GM10248 (cell line): ENCODE measurements around the gene SLC39A3.

Experiments used
- CTCF ChIA-PET: fragments of 300-600 bp; sonication (Branson Sonifier 250); formaldehyde crosslinking; extraction: SDS; loops from one replicate; lab custom pipeline; 2021; ENCODE audit warnings: antibody characterized with exemption; lab: Yijun Ruan, JAX
- POLR2A ChIA-PET: fragments of 350-650 bp; sonication (Branson Sonifier 250); formaldehyde crosslinking; extraction: SDS; loops from one replicate; lab custom pipeline; 2020; ENCODE audit warnings: antibody characterized with exemption; lab: Yijun Ruan, JAX
- DNase-seq: peaks from one replicate; pipeline ENCODE4 v3.0.0; 2012; ENCODE audit errors: extremely low spot score
- TF ChIP-seq, protein P1 (sequence below): IDR thresholded peaks from 2 replicates; pipeline ENCODE4 v1.5.1; 2012; ENCODE audit warnings: mild to moderate bottlenecking, low read depth; ENCODE audit errors: extremely low read depth, missing control alignments, control extremely low read depth

The SLC39A3 gene, protein sequence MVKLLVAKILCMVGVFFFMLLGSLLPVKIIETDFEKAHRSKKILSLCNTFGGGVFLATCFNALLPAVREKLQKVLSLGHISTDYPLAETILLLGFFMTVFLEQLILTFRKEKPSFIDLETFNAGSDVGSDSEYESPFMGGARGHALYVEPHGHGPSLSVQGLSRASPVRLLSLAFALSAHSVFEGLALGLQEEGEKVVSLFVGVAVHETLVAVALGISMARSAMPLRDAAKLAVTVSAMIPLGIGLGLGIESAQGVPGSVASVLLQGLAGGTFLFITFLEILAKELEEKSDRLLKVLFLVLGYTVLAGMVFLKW

DNA sequence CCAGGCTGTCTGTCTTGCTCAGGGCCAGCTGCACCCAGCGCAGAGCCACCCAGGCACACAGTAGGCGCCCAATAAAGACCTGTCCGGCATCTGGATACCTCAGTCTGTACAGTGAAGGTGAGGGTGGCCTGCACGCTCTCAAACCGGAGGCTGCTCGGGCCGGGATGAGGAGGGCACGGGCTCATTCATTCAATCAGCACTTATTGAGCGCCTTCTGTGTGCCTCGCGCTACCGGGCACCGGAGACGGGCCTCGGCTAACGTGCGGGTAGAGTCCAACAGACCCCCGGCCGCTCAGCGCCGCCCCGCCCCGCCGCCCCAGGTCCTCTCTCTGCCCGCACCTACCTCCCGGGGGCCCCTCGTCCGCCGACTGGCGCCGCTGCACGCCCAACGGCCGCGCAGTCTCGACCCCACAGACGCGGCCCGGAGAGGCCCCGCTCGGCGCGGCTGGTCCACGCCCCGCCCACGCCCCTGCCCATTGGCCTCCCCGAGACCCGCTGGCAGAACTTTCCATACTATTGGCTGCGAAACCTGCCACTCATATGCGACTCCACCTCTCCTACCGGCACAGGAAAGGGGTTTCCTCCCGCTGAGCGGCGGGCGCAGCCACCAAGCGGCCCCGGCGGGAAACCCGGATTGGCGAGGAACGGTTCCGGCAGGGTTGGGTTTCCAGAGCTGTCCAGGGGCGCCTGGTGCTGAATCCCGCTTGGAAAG lies at the start of gene SLC39A3:
SLC39A3 (minus strand) TSS at position 416 of the 712 bp plus-strand sequence. CDS start 2,760 bp downstream, outside the sequence.
- TF ChIP-seq, protein P1, sequence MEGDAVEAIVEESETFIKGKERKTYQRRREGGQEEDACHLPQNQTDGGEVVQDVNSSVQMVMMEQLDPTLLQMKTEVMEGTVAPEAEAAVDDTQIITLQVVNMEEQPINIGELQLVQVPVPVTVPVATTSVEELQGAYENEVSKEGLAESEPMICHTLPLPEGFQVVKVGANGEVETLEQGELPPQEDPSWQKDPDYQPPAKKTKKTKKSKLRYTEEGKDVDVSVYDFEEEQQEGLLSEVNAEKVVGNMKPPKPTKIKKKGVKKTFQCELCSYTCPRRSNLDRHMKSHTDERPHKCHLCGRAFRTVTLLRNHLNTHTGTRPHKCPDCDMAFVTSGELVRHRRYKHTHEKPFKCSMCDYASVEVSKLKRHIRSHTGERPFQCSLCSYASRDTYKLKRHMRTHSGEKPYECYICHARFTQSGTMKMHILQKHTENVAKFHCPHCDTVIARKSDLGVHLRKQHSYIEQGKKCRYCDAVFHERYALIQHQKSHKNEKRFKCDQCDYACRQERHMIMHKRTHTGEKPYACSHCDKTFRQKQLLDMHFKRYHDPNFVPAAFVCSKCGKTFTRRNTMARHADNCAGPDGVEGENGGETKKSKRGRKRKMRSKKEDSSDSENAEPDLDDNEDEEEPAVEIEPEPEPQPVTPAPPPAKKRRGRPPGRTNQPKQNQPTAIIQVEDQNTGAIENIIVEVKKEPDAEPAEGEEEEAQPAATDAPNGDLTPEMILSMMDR = peak; percentile 3
- peak; percentile 100 for DNase-seq
- ChIA-PET CTCF (interaction anchor here (0.9 to 2.6 kb wide), 4 partner anchors 9 to 91 kb away, joined by 4 to 20 read pairs (median 6); no protein-coding TSS in a partner anchor), POLR2A (interaction anchor here (0.5 to 1.2 kb wide), 2 partner anchors 264 to 294 kb away, joined by 4 to 7 read pairs; partner anchors contain the start of gene GADD45B)

DNA sequence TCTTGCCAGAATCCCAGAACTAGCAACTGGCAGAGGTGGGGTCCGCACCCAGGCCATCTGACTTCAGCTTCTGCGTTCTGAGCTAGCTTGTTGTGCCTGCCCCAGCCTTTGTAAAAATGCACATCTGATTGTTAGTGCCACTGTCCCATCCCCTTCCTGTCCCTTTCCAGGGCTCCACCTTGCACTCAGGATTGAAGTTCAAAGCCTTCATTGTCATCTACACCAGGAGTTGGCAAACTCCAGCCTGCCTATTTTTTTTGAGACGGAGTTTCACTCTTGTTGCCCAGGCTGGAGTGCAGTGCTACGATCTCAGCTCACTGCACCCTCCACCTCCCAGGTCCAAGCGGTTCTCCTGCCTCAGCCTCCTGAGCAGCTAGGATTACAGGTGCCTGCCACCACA lies 48.4 kb upstream of the SLC39A3 start:
- CTCF ChIA-PET = interaction anchor here (1.7 kb wide), 1 partner anchor 38 kb away, joined by 3 read pairs; no protein-coding TSS in a partner anchor

DNA sequence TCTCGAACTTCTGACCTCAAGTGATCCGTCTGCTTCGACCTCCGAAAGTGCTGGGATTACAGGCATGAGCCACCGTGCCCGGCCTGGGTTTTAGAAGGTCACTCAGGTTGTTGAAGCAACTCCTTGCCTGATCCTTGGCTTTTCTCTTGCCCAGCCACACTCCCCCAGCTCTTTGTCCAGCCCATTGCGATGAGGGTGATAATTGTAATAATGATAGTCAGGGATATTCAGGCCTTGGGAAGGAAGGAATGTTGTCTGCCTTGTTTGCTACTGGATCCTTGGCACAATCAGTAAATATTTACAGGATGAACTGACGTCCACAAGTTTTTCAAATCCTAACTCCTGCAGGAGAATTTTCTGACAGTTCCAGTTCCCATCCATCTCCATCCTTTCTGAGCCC lies 47.3 kb upstream of the SLC39A3 start:
- POLR2A ChIA-PET = no interaction called here
- DNase-seq = no peak
- TF ChIP-seq, protein P1 = no peak
- CTCF ChIA-PET = interaction anchor here (1.0 kb wide), 1 partner anchor 12 kb away, joined by 3 read pairs; no protein-coding TSS in a partner anchor

More for the DNA sequence above, 48.4 kb upstream of the SLC39A3 start:
- POLR2A ChIA-PET = no interaction called here
- TF ChIP-seq, protein P1 = no peak
- DNase-seq = no peak

DNA sequence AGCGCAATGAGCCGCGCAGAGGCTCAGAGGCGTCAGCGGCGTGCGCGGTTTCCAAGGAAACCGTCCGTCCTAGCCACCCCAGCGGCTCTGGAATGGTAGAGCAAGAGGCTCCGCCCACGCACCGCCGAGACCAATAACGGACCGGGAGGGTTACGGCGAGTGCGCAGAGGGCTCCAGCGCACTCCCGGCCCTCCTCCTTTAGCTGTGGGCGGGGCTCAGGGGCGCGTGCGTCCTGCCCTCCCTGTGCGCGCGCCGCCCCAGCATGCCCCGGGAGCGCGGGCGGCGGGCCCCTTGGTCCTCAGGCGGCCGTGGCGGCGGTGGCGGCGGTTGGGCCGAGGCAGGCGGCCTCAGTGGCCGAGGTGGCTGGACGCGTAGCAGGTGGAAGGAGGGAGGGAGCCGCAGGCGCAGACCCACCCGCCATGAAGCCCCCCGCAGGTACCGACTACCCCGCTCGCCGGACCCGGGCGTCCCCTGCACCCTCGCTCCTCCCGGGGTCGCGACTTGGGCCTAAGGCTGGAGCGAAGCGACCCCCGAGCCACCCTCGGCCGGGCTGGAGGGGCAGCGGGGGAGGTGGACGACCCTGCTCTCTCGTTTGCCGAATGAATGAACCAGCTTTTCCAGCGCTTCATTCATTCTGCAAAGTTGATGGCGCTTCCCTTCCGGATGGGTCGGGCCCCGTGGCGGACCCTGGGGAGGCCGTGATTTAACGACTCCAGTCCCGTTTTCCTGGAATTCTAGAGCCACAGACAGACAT lies 45.6 kb upstream of the SLC39A3 start, which contains the start of gene THOP1:
THOP1 (plus strand) TSS at position 260 of the 754 bp plus-strand sequence; CDS start at position 420, 160 bp downstream.
- ChIA-PET POLR2A (interaction anchor here (1.0 to 1.1 kb wide), 2 partner anchors 165 to 310 kb away, joined by 3 to 5 read pairs; partner anchors contain the start of gene GADD45B), CTCF (interaction anchor here (1.0 to 1.4 kb wide), 2 partner anchors 137 to 165 kb away, joined by 4 to 6 read pairs; no protein-coding TSS in a partner anchor)
- TF ChIP-seq, protein P1 = no peak
- peak; percentile 98 for DNase-seq

DNA sequence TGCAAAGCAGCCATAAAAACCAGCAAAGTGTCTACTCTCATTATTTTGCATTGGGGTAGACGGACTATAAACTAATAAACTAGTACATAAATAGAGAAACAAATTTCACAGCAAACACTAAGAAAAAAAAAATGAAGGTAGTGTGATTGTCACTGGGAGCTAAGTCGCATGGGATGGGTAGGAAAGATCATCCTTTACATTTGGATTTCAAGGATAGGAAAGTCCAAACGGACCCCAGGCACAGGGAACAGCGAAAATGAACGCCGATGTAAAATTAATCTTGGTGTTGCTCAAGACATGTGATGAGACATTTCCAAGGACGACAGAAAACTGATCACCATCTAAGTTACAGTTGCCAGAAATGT lies 43.9 kb upstream of the SLC39A3 start:
- ChIA-PET POLR2A (interaction anchor here (0.6 to 1.4 kb wide), 2 partner anchors 167 to 308 kb away, joined by 3 to 10 read pairs; partner anchors contain the start of gene GADD45B), CTCF (interaction anchor here (0.8 to 4.2 kb wide), 10 partner anchors 8 to 320 kb away, joined by 3 to 11 read pairs (median 4); partner anchors contain the start of gene ZNF554)
- TF ChIP-seq, protein P1 = no peak
- DNase-seq = no peak
